Measurements from ENCODE around the gene CTNND2.

CTNND2 gene

GRCh38 chr5:11528720-11529119, 375.5 kb downstream of the CTNND2 start:
- Histone ChIP-seq H3K36me3 (ENCODE audit: insufficient read depth, low read length) (no peaks in the 10 kb centered on the region), H3K9me3 (ENCODE audit: low read length) (no peaks in the 10 kb centered on the region), H3K4me1 (ENCODE audit: insufficient read depth, low read length) (peaks cover 48% of the 10 kb centered on the region), H2AFZ (ENCODE audit: low read depth, low read length) (no peak overlapping the region), H3K4me3 (ENCODE audit: low read length) (no peak overlapping the region), H3K27me3 (ENCODE audit: insufficient read depth, low read length) (no peaks in the 10 kb centered on the region)

GRCh38 chr5:11527652-11528349, 376.4 kb downstream of the CTNND2 start:
- Histone ChIP-seq H2AFZ (ENCODE audit: low read depth, low read length) (no peak overlapping the region), H3K4me3 (ENCODE audit: low read length) (no peak overlapping the region), H3K9me3 (ENCODE audit: low read length) (no peaks in the 10 kb centered on the region), H3K36me3 (ENCODE audit: insufficient read depth, low read length) (no peaks in the 10 kb centered on the region), H3K4me1 (ENCODE audit: insufficient read depth, low read length) (peaks cover 52% of the 10 kb centered on the region), H3K27me3 (ENCODE audit: insufficient read depth, low read length) (no peaks in the 10 kb centered on the region)

GRCh38 chr5:11525020-11525419, 379.2 kb downstream of the CTNND2 start:
- Histone ChIP-seq H3K4me3 (ENCODE audit: low read length) (no peak overlapping the region), H3K36me3 (ENCODE audit: insufficient read depth, low read length) (no peaks in the 10 kb centered on the region), H3K27me3 (ENCODE audit: insufficient read depth, low read length) (no peaks in the 10 kb centered on the region), H3K4me1 (ENCODE audit: insufficient read depth, low read length) (peaks cover 50% of the 10 kb centered on the region), H3K9me3 (ENCODE audit: low read length) (no peaks in the 10 kb centered on the region), H2AFZ (ENCODE audit: low read depth, low read length) (no peak overlapping the region)

- H3K36me3 ChIP-seq (ENCODE audit: insufficient read depth, low read length): no peaks in the 10 kb centered on the region
- no peak overlapping the region for H3K4me3 ChIP-seq (ENCODE audit: low read length)
- H2AFZ ChIP-seq (ENCODE audit: low read depth, low read length): no peak overlapping the region
- H3K9me3 ChIP-seq (ENCODE audit: low read length): no peaks in the 10 kb centered on the region
- no peaks in the 10 kb centered on the region for H3K27me3 ChIP-seq (ENCODE audit: insufficient read depth, low read length)
- H3K4me1 ChIP-seq (ENCODE audit: insufficient read depth, low read length): peaks cover 45% of the 10 kb centered on the region
Measured at GRCh38 chr5:11524188-11524587, 380.1 kb downstream of the CTNND2 start.

- H3K27me3 ChIP-seq (ENCODE audit: insufficient read depth, low read length): no peaks in the 10 kb centered on the region
- peaks cover 31% of the 10 kb centered on the region for H3K4me1 ChIP-seq (ENCODE audit: insufficient read depth, low read length)
- no peak overlapping the region for H3K4me3 ChIP-seq (ENCODE audit: low read length)
- no peak overlapping the region for H2AFZ ChIP-seq (ENCODE audit: low read depth, low read length)
- H3K36me3 ChIP-seq (ENCODE audit: insufficient read depth, low read length): no peaks in the 10 kb centered on the region
- peaks cover 2% of the 10 kb centered on the region for H3K9me3 ChIP-seq (ENCODE audit: low read length)
Measured at GRCh38 chr5:11522796-11523195, 381.4 kb downstream of the CTNND2 start.

- peaks cover 3% of the 10 kb centered on the region for H3K9me3 ChIP-seq (ENCODE audit: low read length)
- H3K4me1 ChIP-seq (ENCODE audit: insufficient read depth, low read length): peaks cover 24% of the 10 kb centered on the region
- H2AFZ ChIP-seq (ENCODE audit: low read depth, low read length): no peak overlapping the region
- no peak overlapping the region for H3K4me3 ChIP-seq (ENCODE audit: low read length)
- H3K36me3 ChIP-seq (ENCODE audit: insufficient read depth, low read length): no peaks in the 10 kb centered on the region
- no peaks in the 10 kb centered on the region for H3K27me3 ChIP-seq (ENCODE audit: insufficient read depth, low read length)
Measured at GRCh38 chr5:11520241-11520930, 383.9 kb downstream of the CTNND2 start.

- H3K4me1 ChIP-seq (ENCODE audit: insufficient read depth, low read length): peaks cover 18% of the 10 kb centered on the region
- H3K36me3 ChIP-seq (ENCODE audit: insufficient read depth, low read length): no peaks in the 10 kb centered on the region
- no peaks in the 10 kb centered on the region for H3K27me3 ChIP-seq (ENCODE audit: insufficient read depth, low read length)
- no peak overlapping the region for H2AFZ ChIP-seq (ENCODE audit: low read depth, low read length)
- H3K4me3 ChIP-seq (ENCODE audit: low read length): no peak overlapping the region
- H3K9me3 ChIP-seq (ENCODE audit: low read length): peaks cover 3% of the 10 kb centered on the region
Measured at GRCh38 chr5:11519236-11519635, 385.0 kb downstream of the CTNND2 start.

- Histone ChIP-seq H3K27me3 (ENCODE audit: insufficient read depth, low read length) (no peaks in the 10 kb centered on the region), H3K9me3 (ENCODE audit: low read length) (peaks cover 3% of the 10 kb centered on the region), H3K4me1 (ENCODE audit: insufficient read depth, low read length) (peaks cover 13% of the 10 kb centered on the region), H3K36me3 (ENCODE audit: insufficient read depth, low read length) (no peaks in the 10 kb centered on the region), H2AFZ (ENCODE audit: low read depth, low read length) (no peak overlapping the region), H3K4me3 (ENCODE audit: low read length) (no peak overlapping the region)
Measured at GRCh38 chr5:11518676-11519075, 385.6 kb downstream of the CTNND2 start.

GRCh38 chr5:11514705-11515432, 389.4 kb downstream of the CTNND2 start:
- peaks cover 28% of the 10 kb centered on the region for H3K4me1 ChIP-seq (ENCODE audit: insufficient read depth, low read length)
- H3K9me3 ChIP-seq (ENCODE audit: low read length): peaks cover 3% of the 10 kb centered on the region
- H3K4me3 ChIP-seq (ENCODE audit: low read length): no peak overlapping the region
- H2AFZ ChIP-seq (ENCODE audit: low read depth, low read length): no peak overlapping the region
- no peaks in the 10 kb centered on the region for H3K27me3 ChIP-seq (ENCODE audit: insufficient read depth, low read length)
- no peaks in the 10 kb centered on the region for H3K36me3 ChIP-seq (ENCODE audit: insufficient read depth, low read length)

GRCh38 chr5:11511878-11512277, 392.4 kb downstream of the CTNND2 start:
- no peak overlapping the region for H2AFZ ChIP-seq (ENCODE audit: low read depth, low read length)
- H3K36me3 ChIP-seq (ENCODE audit: insufficient read depth, low read length): no peaks in the 10 kb centered on the region
- H3K4me3 ChIP-seq (ENCODE audit: low read length): no peak overlapping the region
- no peaks in the 10 kb centered on the region for H3K9me3 ChIP-seq (ENCODE audit: low read length)
- no peaks in the 10 kb centered on the region for H3K27me3 ChIP-seq (ENCODE audit: insufficient read depth, low read length)
- peaks cover 28% of the 10 kb centered on the region for H3K4me1 ChIP-seq (ENCODE audit: insufficient read depth, low read length)

GRCh38 chr5:11510889-11511288, 393.4 kb downstream of the CTNND2 start:
- H2AFZ ChIP-seq (ENCODE audit: low read depth, low read length): no peak overlapping the region
- H3K36me3 ChIP-seq (ENCODE audit: insufficient read depth, low read length): no peaks in the 10 kb centered on the region
- H3K4me1 ChIP-seq (ENCODE audit: insufficient read depth, low read length): peaks cover 28% of the 10 kb centered on the region
- H3K27me3 ChIP-seq (ENCODE audit: insufficient read depth, low read length): no peaks in the 10 kb centered on the region
- no peak overlapping the region for H3K4me3 ChIP-seq (ENCODE audit: low read length)
- H3K9me3 ChIP-seq (ENCODE audit: low read length): no peaks in the 10 kb centered on the region

- no peak overlapping the region for H2AFZ ChIP-seq (ENCODE audit: low read depth, low read length)
- no peaks in the 10 kb centered on the region for H3K9me3 ChIP-seq (ENCODE audit: low read length)
- H3K4me1 ChIP-seq (ENCODE audit: insufficient read depth, low read length): peaks cover 25% of the 10 kb centered on the region
- no peak overlapping the region for H3K4me3 ChIP-seq (ENCODE audit: low read length)
- no peaks in the 10 kb centered on the region for H3K27me3 ChIP-seq (ENCODE audit: insufficient read depth, low read length)
- H3K36me3 ChIP-seq (ENCODE audit: insufficient read depth, low read length): no peaks in the 10 kb centered on the region
Measured at GRCh38 chr5:11509793-11510192, 394.5 kb downstream of the CTNND2 start.

- no peaks in the 10 kb centered on the region for H3K36me3 ChIP-seq (ENCODE audit: insufficient read depth, low read length)
- H3K4me3 ChIP-seq (ENCODE audit: low read length): no peak overlapping the region
- H3K4me1 ChIP-seq (ENCODE audit: insufficient read depth, low read length): peaks cover 28% of the 10 kb centered on the region
- no peaks in the 10 kb centered on the region for H3K27me3 ChIP-seq (ENCODE audit: insufficient read depth, low read length)
- H2AFZ ChIP-seq (ENCODE audit: low read depth, low read length): no peak overlapping the region
- H3K9me3 ChIP-seq (ENCODE audit: low read length): no peaks in the 10 kb centered on the region
Measured at GRCh38 chr5:11507156-11507910, 396.9 kb downstream of the CTNND2 start.

All from neuron (in vitro differentiated cells).